ENCODE data around the gene ZBTB43.

GRCh38 chr9:126797903-126798302 is 6.9 kb upstream of the ZBTB43 start:
- TF ChIP-seq CTCF (IDR thresholded peaks at IDR 0.05) (no peak), POLR2AphosphoS5 (IDR thresholded peaks at IDR 0.05) (no peak), EP300 (IDR thresholded peaks at IDR 0.05) (no peak)

Data from sigmoid colon (tissue), 4 donors.